WTC11 (cell line): ENCODE measurements around the gene GNPDA1.

Experiments
- ATF1 ChIP-seq: sonication (generic); formaldehyde crosslinking; IDR thresholded peaks from 2 replicates; pipeline ENCODE4 v1.8.1; 2023; ENCODE audit warnings: mild to moderate bottlenecking, moderate library complexity, missing genetic modification reagents
- CREM ChIP-seq: sonication (generic); formaldehyde crosslinking; IDR thresholded peaks from 2 replicates; pipeline ENCODE4 v1.8.1; 2022; ENCODE audit warnings: mild to moderate bottlenecking, missing genetic modification reagents, moderate library complexity
- CTCF ChIP-seq: fragments of 200-600 bp; IDR thresholded peaks from 2 replicates; pipeline ENCODE4 v1.8.0; 2022; ENCODE audit warnings: antibody characterized with exemption
- IRF2 ChIP-seq: sonication (generic); formaldehyde crosslinking; IDR thresholded peaks from 2 replicates; pipeline ENCODE4 v1.8.0; 2022; ENCODE audit warnings: low read depth, missing genetic modification reagents, borderline replicate concordance
- JUN ChIP-seq: sonication (generic); formaldehyde crosslinking; IDR thresholded peaks from 2 replicates; pipeline ENCODE4 v1.8.0; 2023; ENCODE audit warnings: mild to moderate bottlenecking, missing genetic modification reagents
- KAT7 ChIP-seq: sonication (generic); formaldehyde crosslinking; IDR thresholded peaks from 2 replicates; pipeline ENCODE4 v1.8.1; 2023; ENCODE audit warnings: missing genetic modification reagents, mild to moderate bottlenecking, borderline replicate concordance
- MAX ChIP-seq: sonication (generic); formaldehyde crosslinking; IDR thresholded peaks from 2 replicates; pipeline ENCODE4 v1.8.0; 2022; ENCODE audit warnings: mild to moderate bottlenecking, missing genetic modification reagents
- PRDM15 ChIP-seq: sonication (generic); formaldehyde crosslinking; IDR thresholded peaks from 2 replicates; pipeline ENCODE4 v1.8.0; 2022; ENCODE audit warnings: missing genetic modification reagents
- STAT6 ChIP-seq: sonication (generic); formaldehyde crosslinking; conservative IDR thresholded peaks from 2 replicates; pipeline ENCODE4 v1.8.1; 2023; ENCODE audit warnings: mild to moderate bottlenecking, low read depth, missing genetic modification reagents, moderate library complexity
- TP53 ChIP-seq: sonication (generic); formaldehyde crosslinking; IDR thresholded peaks from 2 replicates; pipeline ENCODE4 v1.8.1; 2023; ENCODE audit warnings: mild to moderate bottlenecking, missing genetic modification reagents
- USF2 ChIP-seq: sonication (generic); formaldehyde crosslinking; IDR thresholded peaks from 2 replicates; pipeline ENCODE4 v1.8.1; 2023; ENCODE audit warnings: mild to moderate bottlenecking, missing genetic modification reagents, moderate library complexity
- ZNF138 ChIP-seq: sonication (generic); formaldehyde crosslinking; conservative IDR thresholded peaks from 2 replicates; pipeline ENCODE4 v1.8.1; 2022; ENCODE audit warnings: mild to moderate bottlenecking, moderate library complexity, missing genetic modification reagents

- no peak for TF ChIP-seq ATF1 (CRISPR knock-in tag)
- no peak for TF ChIP-seq STAT6 (CRISPR knock-in tag)
- no peak for TF ChIP-seq USF2 (CRISPR knock-in tag)
- no peak for TF ChIP-seq CTCF
- no peak for TF ChIP-seq KAT7 (CRISPR knock-in tag)
- TF ChIP-seq ZNF138 (CRISPR knock-in tag) = no peak
- no peak for TF ChIP-seq JUN (CRISPR knock-in tag)
- no peak for TF ChIP-seq TP53 (CRISPR knock-in tag)
- no peak for TF ChIP-seq MAX (CRISPR knock-in tag)
- TF ChIP-seq CREM (CRISPR knock-in tag) = no peak
- TF ChIP-seq PRDM15 (CRISPR knock-in tag) = no peak
- TF ChIP-seq IRF2 = no peak
Observed at GRCh38 chr5:141994511-141995136, 18.2 kb downstream of the GNPDA1 start.
